Measurements from ENCODE around the gene BMP10. TPM values are rescaled to one million over a fixed set of nuclear protein-coding genes. Genes with fewer than 3 reads are reported as not detected.

The BMP10 gene
- total RNA-seq, 1 experiment from 2014 or later = not detected

DNA sequence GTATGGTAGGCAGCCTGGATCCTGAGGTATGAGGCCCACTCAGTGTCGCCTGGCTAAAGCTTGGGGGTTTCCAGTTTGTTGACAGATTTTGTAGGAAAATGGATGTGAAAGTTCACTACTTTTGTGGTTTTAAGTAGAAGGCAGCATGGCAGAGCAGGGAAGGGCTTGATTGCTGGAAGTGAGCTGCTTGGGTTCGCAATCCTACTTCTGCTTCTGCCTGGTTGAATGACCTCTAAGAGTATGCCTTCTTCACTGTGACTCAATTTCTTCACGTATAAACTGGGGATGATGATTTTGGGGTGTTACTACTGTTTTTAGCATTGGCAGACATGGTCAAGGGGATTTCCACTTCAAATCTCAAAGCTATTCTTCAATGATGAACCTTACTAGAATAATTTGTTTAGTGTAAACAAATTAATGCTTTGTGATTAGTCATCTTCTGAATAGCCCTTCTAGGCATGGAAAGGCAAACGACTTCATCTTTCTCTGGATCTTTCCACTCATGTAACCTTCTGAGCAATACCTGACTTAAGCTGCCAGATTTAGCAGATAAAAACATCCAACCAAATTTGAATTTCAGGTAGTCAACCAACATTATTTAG is 13.2 kb downstream of the BMP10 start:
- H2BK5ac ChIP-seq (ENCODE audit: insufficient read length, low read length) = no peak overlapping the region
- H3K4me3 Mint-ChIP-seq = no peak overlapping the region
- no peak overlapping the region for H2AK5ac ChIP-seq (ENCODE audit: insufficient read length, low read length)
- H3K27ac Mint-ChIP-seq = no peak overlapping the region
- no peaks in the 10 kb centered on the region for H3K79me1 ChIP-seq (ENCODE audit: insufficient read depth, low read depth, low read length, poor library complexity, severe bottlenecking)
- no peak overlapping the region for H2AFZ ChIP-seq (ENCODE audit: low read length)
- no peak overlapping the region for H2BK15ac ChIP-seq (ENCODE audit: low read depth, low read length)
- no peak overlapping the region for H3K4me2 ChIP-seq (ENCODE audit: insufficient read depth, insufficient read length, low read length)
- H3K27me3 Mint-ChIP-seq (ENCODE audit: low read depth) = no peaks in the 10 kb centered on the region; the same call in 1 of the 2 replicates
- no peak overlapping the region for H3K14ac ChIP-seq (ENCODE audit: insufficient read depth, low read length)
- H3K9ac ChIP-seq (ENCODE audit: extremely low read depth, insufficient read length, low read length) = no peak overlapping the region
- H3K27ac ChIP-seq (ENCODE audit: insufficient read length, low read depth, low read length) = no peak overlapping the region
- no peaks in the 10 kb centered on the region for H3K27me3 ChIP-seq (ENCODE audit: insufficient read depth, low read length)
- H3K36me3 Mint-ChIP-seq (ENCODE audit: insufficient read depth in 1 of 3, low read depth in 3 of 3) = no peaks in the 10 kb centered on the region
- H2BK120ac ChIP-seq (ENCODE audit: low read depth, low read length, poor library complexity, severe bottlenecking) = no peak overlapping the region
- no peak overlapping the region for H4K5ac ChIP-seq (ENCODE audit: insufficient read length, low read depth, low read length)
- TF ChIP-seq, protein P1, sequence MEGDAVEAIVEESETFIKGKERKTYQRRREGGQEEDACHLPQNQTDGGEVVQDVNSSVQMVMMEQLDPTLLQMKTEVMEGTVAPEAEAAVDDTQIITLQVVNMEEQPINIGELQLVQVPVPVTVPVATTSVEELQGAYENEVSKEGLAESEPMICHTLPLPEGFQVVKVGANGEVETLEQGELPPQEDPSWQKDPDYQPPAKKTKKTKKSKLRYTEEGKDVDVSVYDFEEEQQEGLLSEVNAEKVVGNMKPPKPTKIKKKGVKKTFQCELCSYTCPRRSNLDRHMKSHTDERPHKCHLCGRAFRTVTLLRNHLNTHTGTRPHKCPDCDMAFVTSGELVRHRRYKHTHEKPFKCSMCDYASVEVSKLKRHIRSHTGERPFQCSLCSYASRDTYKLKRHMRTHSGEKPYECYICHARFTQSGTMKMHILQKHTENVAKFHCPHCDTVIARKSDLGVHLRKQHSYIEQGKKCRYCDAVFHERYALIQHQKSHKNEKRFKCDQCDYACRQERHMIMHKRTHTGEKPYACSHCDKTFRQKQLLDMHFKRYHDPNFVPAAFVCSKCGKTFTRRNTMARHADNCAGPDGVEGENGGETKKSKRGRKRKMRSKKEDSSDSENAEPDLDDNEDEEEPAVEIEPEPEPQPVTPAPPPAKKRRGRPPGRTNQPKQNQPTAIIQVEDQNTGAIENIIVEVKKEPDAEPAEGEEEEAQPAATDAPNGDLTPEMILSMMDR (conservative IDR thresholded peaks at IDR 0.05) = no peak
- no peak overlapping the region for H4K8ac ChIP-seq (replicated peaks; ENCODE audit: insufficient read length, low read depth, low read length)
- no peak overlapping the region for H3K23ac ChIP-seq (ENCODE audit: insufficient read length, low read depth, low read length)
- H3K9me3 Mint-ChIP-seq = no peaks in the 10 kb centered on the region
- H4K91ac ChIP-seq (ENCODE audit: insufficient read length, low read depth, low read length) = no peak overlapping the region
- no CpG with 5 or more reads among the region's 4 CpGs for WGBS (ENCODE audit: extremely low coverage, insufficient read length, low lambda C conversion rate)
- H3K23me2 ChIP-seq (ENCODE audit: insufficient read length, low read depth, low read length, poor library complexity, severe bottlenecking) = no peaks in the 10 kb centered on the region
- no peak overlapping the region for H3K56ac ChIP-seq (ENCODE audit: insufficient read length, low read depth, low read length)
- H2BK12ac ChIP-seq (ENCODE audit: insufficient read length, low read depth, low read length) = no peak overlapping the region
- DNase-seq = no peak
- no peak overlapping the region for H3K18ac ChIP-seq (ENCODE audit: insufficient read length, low read depth, low read length)
- no peak overlapping the region for H3K4ac ChIP-seq (ENCODE audit: low read depth, low read length)
- no peaks in the 10 kb centered on the region for H4K20me1 ChIP-seq (ENCODE audit: control insufficient read depth, insufficient read depth, insufficient read length)
- H2BK20ac ChIP-seq (ENCODE audit: low read depth, low read length, poor library complexity, severe bottlenecking) = no peak overlapping the region
- H3K4me1 Mint-ChIP-seq = peaks cover 6 to 12% of the 10 kb centered on the region in 2 experiments
- no peaks in the 10 kb centered on the region; the same call in 1 of the 2 replicates for H3K4me1 ChIP-seq (ENCODE audit: insufficient read depth, low read length)
- no peak overlapping the region for H3T11ph ChIP-seq (ENCODE audit: low read length)
- no peaks in the 10 kb centered on the region for H3K9me3 ChIP-seq (ENCODE audit: control insufficient read depth, low read depth, low read length)
- H3K79me2 ChIP-seq (ENCODE audit: insufficient read depth, low read length) = no peaks in the 10 kb centered on the region

All from H9 (cell line).